Measurements from ENCODE around the gene STAC3. TPM values are rescaled to one million over a fixed set of nuclear protein-coding genes. Genes with fewer than 3 reads are reported as not detected.

The STAC3 gene
- total and polyA plus RNA-seq, 2 of the 13 experiments (the other 11 are each of a cell fraction or from before 2014, with no cell fraction given): 0.18 to 0.22 TPM

GRCh38 chr12:57247041-57247440 is 3.9 kb downstream of the STAC3 start:
- ATAC-seq (no peak), DNase-seq (ENCODE audit: low spot score) (no peak), FAIRE-seq (no peak)
- Histone ChIP-seq H3K36me3 (replicated peaks in 1 of 2; ENCODE audit: control insufficient read depth in 1 of 2, insufficient read depth in 2 of 2, low read length in 2 of 2) (no peaks in the 10 kb centered on the region), H3K9me3 (ENCODE audit: low read length) (no peaks in the 10 kb centered on the region), H3K4me2 (ENCODE audit: low read depth, low read length) (no peak overlapping the region), H4K20me1 (ENCODE audit: insufficient read depth, low read length) (no peaks in the 10 kb centered on the region), H3K79me2 (ENCODE audit: insufficient read depth, low read length) (no peaks in the 10 kb centered on the region), H3K27ac (ENCODE audit: extremely low read length, insufficient read depth, low read length) (no peak overlapping the region), H2AFZ (ENCODE audit: low read length) (no peak overlapping the region), H3K4me3 (replicated peaks in 1 of 3; ENCODE audit: insufficient read depth in 1 of 3, low read depth in 2 of 3, low read length in 3 of 3) (no peak overlapping the region), H3K27me3 (ENCODE audit: control insufficient read depth in 1 of 2, insufficient read depth in 2 of 2, low read length in 2 of 2) (peaks cover 5 to 26% of the 10 kb centered on the region in 2 experiments; a peak in 4 of 5 replicates), H3K9ac (ENCODE audit: insufficient read depth, low read depth, low read length) (no peak overlapping the region), H3K4me1 (ENCODE audit: insufficient read depth, low read length) (peaks cover 26% of the 10 kb centered on the region)
- intact Hi-C loops (cut with micrococcal nuclease; ENCODE audit: unreplicated experiment): no loop called here
- WGBS (ENCODE audit: low lambda C conversion rate): 100% methylated on average over 1 of the region's 1 CpG
- CTCF ChIA-PET (ENCODE audit: low intra/inter-chr PET ratio, low total read pairs): no interaction called here
- in situ Hi-C loops (cut with HindIII; ENCODE audit: extremely low pct_ligation_motif_present, low pct_unique_long_range_greater_than_20kb): no loop called here
- no TSS peak for BruUV-seq (replicated peaks)
- TF ChIP-seq ZNF318 (CRISPR knock-in tag; IDR thresholded peaks at IDR 0.05) (no peak), ZNF362 (CRISPR knock-in tag; IDR thresholded peaks at IDR 0.05; ENCODE audit: borderline replicate concordance) (no peak), ELF4 (CRISPR knock-in tag; IDR thresholded peaks at IDR 0.05; ENCODE audit: borderline replicate concordance) (no peak), CCAR2 (optimal IDR thresholded peaks at IDR 0.05; ENCODE audit: low read depth, low read length) (no peak), NKX3-1 (CRISPR knock-in tag; IDR thresholded peaks at IDR 0.05) (no peak), RBM39 (IDR thresholded peaks at IDR 0.05; ENCODE audit: low read depth, low read length, poor library complexity, severe bottlenecking) (no peak)
- POLR2A ChIA-PET: no interaction called here
